HepG2 (cell line): ENCODE results near the gene PIK3CB. TPM values are rescaled to one million over a fixed set of nuclear protein-coding genes. Genes with fewer than 3 reads are reported as not detected.

Experiments used
- ATAC-seq: fragments of 200-7000 bp; cut with Tn5 transposase; 3 replicates; pipeline ENCODE4 v1.9.1; 2020; ENCODE audit warnings: mild to moderate bottlenecking, moderate library complexity
- BruUV-seq: library from RNA; stranded (reverse); fragments of 400-500 nt; replicated peaks from 2 replicates; lab custom pipeline; 2021; lab: Mats Ljungman, UMichigan
- CTCF ChIA-PET: fragments of 300-600 bp; formaldehyde crosslinking; extraction: SDS; loops from one replicate; lab custom pipeline; 2021; ENCODE audit warnings: low total read pairs, inconsistent platforms, low intra/inter-chr PET ratio; lab: Yijun Ruan, JAX
- POLR2A ChIA-PET: fragments of 350-600 bp; sonication (Branson Sonifier 250); formaldehyde crosslinking; loops from one replicate; lab custom pipeline; 2020; ENCODE audit warnings: antibody characterized with exemption, inconsistent platforms; lab: Yijun Ruan, JAX
- DNase-seq: peaks from one replicate; pipeline ENCODE4 v3.0.0-alpha.2; 2015; ENCODE audit warnings: low spot score
- FAIRE-seq: peaks from 3 replicates; lab custom pipeline; 2011; peaks lifted over from hg19 to GRCh38; lab: Jason Lieb, UNC
- H2AFZ ChIP-seq: one replicate; pipeline ENCODE4 v1.6.1; 2011; ENCODE audit warnings: low read length, inconsistent platforms
- H3K27ac ChIP-seq: fragments of 300-600 bp; 3 replicates; pipeline ENCODE4 v1.8.0; 2011; ENCODE audit warnings: mixed run types, mild to moderate bottlenecking, mixed read lengths, low read length, inconsistent platforms; ENCODE audit not compliant: insufficient read depth; ENCODE audit errors: extremely low read length
- H3K27me3 ChIP-seq, 2 experiments: fragments of 200-600 bp in 1 of 2; 2 replicates in 1 of 2; 3 replicates in 1 of 2; pipeline versions ENCODE4 v1.6.0 to v1.8.0; 2011; ENCODE audit warnings: low read length in 2 of 2, mild to moderate bottlenecking in 2 of 2, moderate library complexity in 2 of 2, inconsistent platforms in 1 of 2; ENCODE audit not compliant: insufficient read depth in 2 of 2, control insufficient read depth in 1 of 2
- H3K36me3 ChIP-seq, 2 experiments: fragments of 200-600 bp in 1 of 2; replicated peaks in 1 of 2; 2 replicates in 1 of 2; 3 replicates in 1 of 2; pipeline versions ENCODE4 v1.5.1 to v1.8.0; 2011; ENCODE audit warnings: low read length in 2 of 2, inconsistent platforms in 1 of 2; ENCODE audit not compliant: insufficient read depth in 2 of 2, control insufficient read depth in 1 of 2
- H3K4me1 ChIP-seq: 2 replicates; pipeline ENCODE4 v1.5.1; 2012; ENCODE audit warnings: low read length, inconsistent platforms; ENCODE audit not compliant: insufficient read depth
- H3K4me2 ChIP-seq: 2 replicates; pipeline ENCODE4 v1.6.0; 2011; ENCODE audit warnings: low read depth, low read length, inconsistent platforms
- H3K4me3 ChIP-seq, 3 experiments: fragments of 200-600 bp in 1 of 3; sonication (generic), shearing (Covaris generic) in 1 of 3; replicated peaks in 1 of 3; 2 replicates each; pipeline ENCODE4 v1.5.1; 2011 to 2016; ENCODE audit warnings: low read length in 3 of 3, inconsistent platforms in 2 of 3, low read depth in 2 of 3, mild to moderate bottlenecking in 2 of 3, control low read depth in 1 of 3, mixed read lengths in 1 of 3; ENCODE audit not compliant: insufficient read depth in 1 of 3
- H3K79me2 ChIP-seq: one replicate; pipeline ENCODE4 v1.6.1; 2011; ENCODE audit warnings: low read length, inconsistent platforms; ENCODE audit not compliant: insufficient read depth
- H3K9ac ChIP-seq: 2 replicates; pipeline ENCODE4 v1.6.0; 2011; ENCODE audit warnings: mild to moderate bottlenecking, low read depth, low read length, inconsistent platforms; ENCODE audit not compliant: insufficient read depth
- H3K9me3 ChIP-seq: 2 replicates; pipeline ENCODE4 v1.5.1; 2012; ENCODE audit warnings: mild to moderate bottlenecking, low read length
- H4K20me1 ChIP-seq: 2 replicates; pipeline ENCODE4 v1.6.0; 2011; ENCODE audit warnings: inconsistent platforms, mild to moderate bottlenecking, low read length, moderate library complexity; ENCODE audit not compliant: insufficient read depth
- BRD4 ChIP-seq: sonication (generic); formaldehyde crosslinking; IDR thresholded peaks from 2 replicates; pipeline ENCODE4 v1.4.0; 2020; ENCODE audit warnings: missing genetic modification reagents
- MAFF ChIP-seq: IDR thresholded peaks from 2 replicates; pipeline ENCODE4 v1.6.1; 2011; ENCODE audit warnings: low read depth, low read length, improper control_type of control experiment
- MAFK ChIP-seq, 2 experiments: IDR thresholded peaks in 1 of 2; conservative IDR thresholded peaks in 1 of 2; 2 replicates each; pipeline ENCODE4 v1.6.1; 2011; ENCODE audit warnings: improper control_type of control experiment in 2 of 2, low read length in 2 of 2
- TBX2 ChIP-seq: sonication (generic); formaldehyde crosslinking; IDR thresholded peaks from 2 replicates; pipeline ENCODE4 v1.5.0; 2020; ENCODE audit warnings: missing genetic modification reagents, mild to moderate bottlenecking, borderline replicate concordance
- TCF7 ChIP-seq: sonication (generic); IDR thresholded peaks from 2 replicates; pipeline ENCODE4 v1.6.1; 2016; ENCODE audit warnings: antibody characterized with exemption, low read depth
- ZFP90 ChIP-seq: sonication (generic); formaldehyde crosslinking; IDR thresholded peaks from 2 replicates; pipeline ENCODE4 v1.8.0; 2022; ENCODE audit warnings: missing genetic modification reagents, mild to moderate bottlenecking, inconsistent platforms, borderline replicate concordance
- ZNF329 ChIP-seq: sonication (generic); formaldehyde crosslinking; IDR thresholded peaks from 2 replicates; pipeline ENCODE4 v1.9.0; 2021; ENCODE audit warnings: low read depth, mild to moderate bottlenecking, missing genetic modification reagents
- ZNF337 ChIP-seq: sonication (generic); formaldehyde crosslinking; IDR thresholded peaks from 2 replicates; pipeline ENCODE4 v1.5.1; 2020; ENCODE audit warnings: missing genetic modification reagents, low read depth, mild to moderate bottlenecking, borderline replicate concordance
- ZNF7 ChIP-seq: IDR thresholded peaks from 2 replicates; pipeline ENCODE4 v1.6.1; 2016; ENCODE audit warnings: missing biosample characterization, missing genetic modification reagents
- ZNF776 ChIP-seq: sonication (generic); formaldehyde crosslinking; IDR thresholded peaks from 2 replicates; pipeline ENCODE4 v1.4.0; 2020; ENCODE audit warnings: mild to moderate bottlenecking, missing genetic modification reagents
- ZSCAN21 ChIP-seq: sonication (generic); formaldehyde crosslinking; IDR thresholded peaks from 2 replicates; pipeline ENCODE4 v1.8.0; 2022; ENCODE audit warnings: mild to moderate bottlenecking, missing genetic modification reagents, moderate library complexity, borderline replicate concordance
- WGBS: methylation state at CpG from one replicate; pipeline ENCODE4 v1.1.6; 2017; ENCODE audit warnings: low lambda C conversion rate; 5-methylcytosine and 5-hydroxymethylcytosine counted together
- in situ Hi-C: cut with HindIII; loops from 2 replicates; pipeline ENCODE4 v1.10.0; 2017; ENCODE audit warnings: low pct_unique_long_range_greater_than_20kb; ENCODE audit not compliant: extremely low pct_ligation_motif_present
- intact Hi-C: fragments of 100-400 bp; cut with micrococcal nuclease; formaldehyde crosslinking; loops from one replicate; pipeline ENCODE4 v1.10.0; 2022; ENCODE audit not compliant: unreplicated experiment
- polyA plus RNA-seq, 8 experiments: library from polyadenylated mRNA; depleted of rRNA in 3 of 8; stranded (reverse) in 7 of 8; unstranded in 1 of 8; fragments of >200 nt; fragmentation: Illumina TruSeq in 4 of 8; extraction: Trizol in 4 of 8; gene quantifications; 2 replicates each; pipeline versions ENCODE4 v1.2.1 to v1.2.3, GENCODE V29; 2011 to 2016; ENCODE audit warnings: low read depth in 4 of 8, missing spikeins in 1 of 8, mixed read lengths in 1 of 8; ENCODE audit not compliant: insufficient read depth in 1 of 8
- total RNA-seq, 5 experiments: library from RNA; depleted of rRNA; stranded (reverse); fragments of >200 nt; fragmentation: Illumina TruSeq; extraction: Trizol; gene quantifications; 2 replicates each; pipeline ENCODE4 v1.2.3, GENCODE V29; 2016; ENCODE audit warnings: low read depth in 1 of 5
- TF ChIP-seq, protein P1 (sequence below): IDR thresholded peaks from 2 replicates; pipeline ENCODE4 v1.6.1; 2016; ENCODE audit warnings: missing compliant biosample characterization, missing genetic modification reagents, borderline replicate concordance
- TF ChIP-seq, protein P2 (sequence below): sonication (generic); formaldehyde crosslinking; IDR thresholded peaks from 2 replicates; pipeline ENCODE4 v1.4.0; 2020; ENCODE audit warnings: missing genetic modification reagents

Gene PIK3CB
- total and polyA plus RNA-seq, 2 of the 13 experiments (the other 11 are each of a cell fraction or from before 2014, with no cell fraction given) = 6.6 to 18.7 TPM

DNA sequence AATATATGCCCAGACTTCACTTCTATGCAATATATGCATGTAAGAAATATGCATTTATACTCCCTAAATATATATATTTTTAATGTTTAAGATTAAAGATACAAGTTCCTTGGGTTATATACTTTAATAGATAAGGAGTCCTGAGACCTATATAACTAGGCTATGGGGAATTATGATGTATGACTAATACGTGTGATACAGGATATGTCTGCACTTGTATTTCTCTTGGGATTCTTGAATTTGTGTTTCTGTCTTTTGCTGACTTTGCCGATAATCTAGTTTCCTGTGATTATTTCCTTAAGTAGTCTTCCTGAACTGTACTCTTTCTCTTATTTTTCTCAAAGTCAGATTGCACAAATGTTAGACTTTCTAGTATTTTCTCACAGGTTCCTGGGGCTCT, 109.6 kb downstream of the PIK3CB start:
- DNase-seq (no peak), ATAC-seq (no peak), FAIRE-seq (no peak)
- no peak overlapping the region for H3K4me3 ChIP-seq
- ChIA-PET CTCF (no interaction called here), POLR2A (interaction anchor here (0.9 kb wide), 1 partner anchor 190 kb away, joined by 3 read pairs; no protein-coding TSS in a partner anchor)
- H3K9me3 ChIP-seq = no peaks in the 10 kb centered on the region
- H3K4me2 ChIP-seq = no peak overlapping the region
- H3K79me2 ChIP-seq = no peaks in the 10 kb centered on the region
- intact Hi-C loops = no loop called here
- H4K20me1 ChIP-seq = no peaks in the 10 kb centered on the region
- H3K9ac ChIP-seq = no peak overlapping the region
- in situ Hi-C loops = no loop called here
- no TSS peak for BruUV-seq
- 68% methylated on average over 2 of the region's 2 CpGs for WGBS
- no peaks in the 10 kb centered on the region for H3K4me1 ChIP-seq
- no peak overlapping the region for H3K27ac ChIP-seq
- peaks cover 3 to 18% of the 10 kb centered on the region in 2 experiments; a peak in 3 of 5 replicates for H3K36me3 ChIP-seq
- H3K27me3 ChIP-seq = no peaks in the 10 kb centered on the region
- no peak overlapping the region for H2AFZ ChIP-seq
- TF ChIP-seq MAFF = 0 out of 2 replicates have a peak, but pooled peaks have one; percentile 16
- no peak for TF ChIP-seq TCF7
- TF ChIP-seq BRD4 (CRISPR knock-in tag) = no peak
- TF ChIP-seq MAFK (conservative IDR thresholded peaks at IDR 0.05 in 1 of 2, IDR thresholded peaks at IDR 0.05 in 1 of 2; ENCODE audit: low read length in 2 of 2) = 0 out of 4 replicates have a peak, but pooled peaks of 1 of the 2 experiments have one; percentile 37
- TF ChIP-seq ZNF7 = peak; percentile 44; the same call in 1 of the 2 replicates

DNA sequence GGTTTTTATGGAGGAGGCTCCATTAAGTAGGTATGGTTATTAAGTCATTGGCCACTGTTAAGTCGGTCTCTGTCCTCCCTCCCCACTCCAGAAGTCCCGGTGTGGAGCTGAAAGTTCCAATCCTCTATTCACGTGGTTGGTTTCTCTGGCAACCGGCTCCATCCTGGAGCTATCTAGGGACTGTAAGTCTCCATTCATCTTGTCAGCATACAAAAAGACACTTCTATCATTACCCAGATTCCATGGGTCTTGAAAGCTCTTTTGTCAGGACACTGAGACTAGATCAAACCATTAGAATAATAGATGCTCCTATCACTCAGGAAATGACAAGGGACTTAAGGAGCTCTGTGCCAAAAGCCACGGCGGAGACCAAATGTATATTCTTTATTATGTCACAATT, 110.3 kb downstream of the PIK3CB start:
- Histone ChIP-seq H3K9me3 (no peaks in the 10 kb centered on the region), H3K36me3 (peaks cover 3 to 24% of the 10 kb centered on the region in 2 experiments; a peak in 3 of 5 replicates), H3K27ac (no peak overlapping the region), H3K27me3 (no peaks in the 10 kb centered on the region), H4K20me1 (no peaks in the 10 kb centered on the region), H3K4me2 (no peak overlapping the region), H3K4me1 (no peaks in the 10 kb centered on the region), H3K79me2 (no peaks in the 10 kb centered on the region), H2AFZ (no peak overlapping the region), H3K4me3 (no peak overlapping the region), H3K9ac (no peak overlapping the region)
- WGBS = 86% methylated on average over 4 of the region's 6 CpGs
- ChIA-PET CTCF (no interaction called here), POLR2A (interaction anchor here (0.9 kb wide), 1 partner anchor 191 kb away, joined by 3 read pairs; no protein-coding TSS in a partner anchor)
- FAIRE-seq = no peak
- DNase-seq = no peak
- TF ChIP-seq ZNF337 (CRISPR knock-in tag) = no peak
- TF ChIP-seq ZFP90 (CRISPR knock-in tag) = no peak
- no peak for TF ChIP-seq ZSCAN21
- TF ChIP-seq, protein P1, sequence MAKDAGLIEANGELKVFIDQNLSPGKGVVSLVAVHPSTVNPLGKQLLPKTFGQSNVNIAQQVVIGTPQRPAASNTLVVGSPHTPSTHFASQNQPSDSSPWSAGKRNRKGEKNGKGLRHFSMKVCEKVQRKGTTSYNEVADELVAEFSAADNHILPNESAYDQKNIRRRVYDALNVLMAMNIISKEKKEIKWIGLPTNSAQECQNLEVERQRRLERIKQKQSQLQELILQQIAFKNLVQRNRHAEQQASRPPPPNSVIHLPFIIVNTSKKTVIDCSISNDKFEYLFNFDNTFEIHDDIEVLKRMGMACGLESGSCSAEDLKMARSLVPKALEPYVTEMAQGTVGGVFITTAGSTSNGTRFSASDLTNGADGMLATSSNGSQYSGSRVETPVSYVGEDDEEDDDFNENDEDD = no peak
- TF ChIP-seq ZNF329 (CRISPR knock-in tag) = no peak
- no peak for TF ChIP-seq TBX2 (CRISPR knock-in tag)
- TF ChIP-seq, protein P2, sequence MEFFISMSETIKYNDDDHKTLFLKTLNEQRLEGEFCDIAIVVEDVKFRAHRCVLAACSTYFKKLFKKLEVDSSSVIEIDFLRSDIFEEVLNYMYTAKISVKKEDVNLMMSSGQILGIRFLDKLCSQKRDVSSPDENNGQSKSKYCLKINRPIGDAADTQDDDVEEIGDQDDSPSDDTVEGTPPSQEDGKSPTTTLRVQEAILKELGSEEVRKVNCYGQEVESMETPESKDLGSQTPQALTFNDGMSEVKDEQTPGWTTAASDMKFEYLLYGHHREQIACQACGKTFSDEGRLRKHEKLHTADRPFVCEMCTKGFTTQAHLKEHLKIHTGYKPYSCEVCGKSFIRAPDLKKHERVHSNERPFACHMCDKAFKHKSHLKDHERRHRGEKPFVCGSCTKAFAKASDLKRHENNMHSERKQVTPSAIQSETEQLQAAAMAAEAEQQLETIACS (CRISPR knock-in tag) = no peak
- TF ChIP-seq ZNF776 (CRISPR knock-in tag) = no peak
- ATAC-seq = no peak
- intact Hi-C loops = no loop called here
- in situ Hi-C loops = no loop called here
- BruUV-seq = no TSS peak
